HG02571 (cell line): ENCODE measurements around the gene NLRC3.

ENCODE experiments used
- ATAC-seq: cut with Tn5 transposase; IDR thresholded peaks from one replicate; pipeline ENCODE4 v1.9.1; 2021; ENCODE audit warnings: mild to moderate bottlenecking, moderate library complexity; ENCODE audit not compliant: unreplicated experiment

Gene NLRC3

GRCh38 chr16:3597676-3598075, 20.5 kb upstream of the NLRC3 start:
- no peak for ATAC-seq

GRCh38 chr16:3597226-3597625, 20.0 kb upstream of the NLRC3 start:
- no peak for ATAC-seq

DNA sequence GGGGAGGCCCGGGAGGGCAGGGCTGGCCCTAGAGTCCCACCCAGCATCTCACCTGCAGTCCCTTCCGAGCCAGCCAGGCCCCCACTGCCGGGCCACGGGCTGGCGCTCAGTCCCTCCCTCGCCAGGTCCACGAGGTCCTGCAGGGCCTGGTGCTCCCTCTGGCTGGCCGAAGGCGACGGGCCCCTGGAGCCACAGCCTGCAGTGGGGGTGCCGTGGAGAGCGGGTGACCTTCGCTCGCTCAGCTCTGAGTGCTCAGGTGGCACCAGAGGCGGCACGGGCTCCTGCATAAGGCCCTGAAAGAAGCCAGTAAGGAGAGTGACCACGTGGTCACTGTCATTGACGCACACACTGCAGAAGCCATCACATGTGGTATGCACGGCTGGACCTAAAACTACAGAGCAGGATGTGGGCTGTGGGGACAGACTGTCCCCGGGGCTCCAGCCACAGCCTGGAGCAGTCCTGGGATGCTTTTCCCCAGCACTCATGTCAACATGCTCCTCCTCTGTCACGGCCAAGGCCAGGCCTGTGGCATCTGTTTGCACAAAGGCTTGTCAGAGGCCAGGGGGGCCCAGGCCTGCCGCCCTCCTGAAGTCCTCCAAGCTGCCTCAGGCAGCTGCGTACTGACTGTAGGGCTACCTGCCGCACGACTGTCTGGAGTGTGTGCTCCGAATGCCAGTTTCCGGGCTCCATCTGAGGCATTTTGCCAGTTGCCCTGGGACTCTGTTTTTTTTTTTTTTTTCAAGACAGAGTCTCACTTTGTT, 19.1 kb upstream of the NLRC3 start:
- ATAC-seq: no peak

- no peak for ATAC-seq
Observed at GRCh38 chr16:3595521-3596021, 18.4 kb upstream of the NLRC3 start.

DNA sequence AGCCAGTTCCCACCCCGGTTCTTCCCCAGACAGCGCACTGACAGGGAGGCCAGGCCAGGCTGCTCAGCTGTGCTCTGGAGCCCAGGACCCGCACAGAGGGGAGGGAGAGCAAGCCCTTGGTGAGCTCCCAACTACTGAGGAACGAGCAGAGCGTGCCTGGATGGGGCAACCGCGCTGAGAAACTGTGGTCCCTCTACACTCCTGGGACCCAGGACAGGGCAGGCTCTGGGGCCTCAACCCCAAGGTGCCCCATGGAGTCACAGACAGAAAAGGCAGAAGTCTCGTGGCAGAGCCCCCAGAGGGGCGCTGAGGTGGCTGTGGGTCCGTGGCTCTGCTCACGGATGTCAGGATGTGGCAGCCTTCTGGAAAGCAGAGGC, 17.9 kb upstream of the NLRC3 start:
- ATAC-seq: no peak

DNA sequence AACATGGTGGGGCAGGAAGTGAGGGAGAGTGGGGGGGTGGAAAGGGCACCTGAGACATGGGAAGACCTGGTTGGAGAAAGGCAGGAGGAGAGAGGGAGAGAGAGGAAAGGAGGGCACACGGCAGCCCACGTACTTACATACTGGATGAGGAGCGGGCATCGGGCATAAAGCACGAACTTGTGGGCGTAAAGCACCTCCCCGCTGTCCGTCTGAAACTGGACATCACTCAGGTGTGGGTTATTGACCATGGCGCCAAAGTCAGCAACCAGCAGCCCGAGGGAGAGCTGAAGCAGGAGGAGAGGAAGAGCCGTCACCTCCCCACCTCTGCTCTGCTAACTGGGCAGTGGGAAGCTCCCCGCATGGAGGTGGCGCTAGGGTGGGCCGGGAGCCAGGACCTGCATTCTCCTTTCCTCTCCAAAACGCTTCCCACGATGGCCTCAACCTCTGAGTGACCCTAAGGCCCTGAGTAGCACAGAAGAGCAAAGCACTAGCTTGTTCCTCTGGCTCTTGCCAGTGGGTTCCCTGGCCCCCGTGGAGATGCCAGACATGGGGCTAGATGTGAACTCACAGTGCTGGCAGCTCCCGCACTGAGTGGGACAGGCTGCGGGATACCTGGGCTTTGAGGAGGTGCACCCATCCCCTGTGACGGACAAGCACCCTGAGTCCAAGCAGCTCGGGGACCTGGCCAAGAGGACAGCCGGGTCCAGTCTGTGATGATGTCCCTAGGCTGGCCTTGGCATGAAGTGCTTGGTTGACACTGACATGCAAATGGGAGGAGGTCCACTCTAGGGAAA, 17.3 kb upstream of the NLRC3 start:
- no peak for ATAC-seq

- no peak for ATAC-seq
Observed at GRCh38 chr16:3592559-3592958, 15.4 kb upstream of the NLRC3 start.

- ATAC-seq: no peak
Observed at GRCh38 chr16:3591991-3592390, 14.8 kb upstream of the NLRC3 start.

DNA sequence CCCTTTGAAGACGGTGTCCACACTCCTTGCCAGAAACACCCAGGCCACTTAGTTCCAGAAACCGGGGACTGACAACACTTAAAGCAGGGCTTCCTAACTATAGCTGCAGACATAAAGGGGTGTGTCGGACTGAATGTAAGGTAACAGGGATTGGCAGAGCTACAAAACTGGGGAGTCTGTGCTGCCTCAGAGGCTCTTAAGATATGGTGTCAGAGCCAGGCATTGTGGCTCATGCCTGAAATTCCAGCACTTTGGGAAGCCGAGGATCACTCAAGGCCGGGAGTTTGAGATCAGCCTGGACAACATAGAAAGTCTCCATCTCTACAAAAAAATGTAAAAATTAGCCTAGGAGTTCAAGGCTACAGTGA, 14.2 kb upstream of the NLRC3 start:
- ATAC-seq: no peak

DNA sequence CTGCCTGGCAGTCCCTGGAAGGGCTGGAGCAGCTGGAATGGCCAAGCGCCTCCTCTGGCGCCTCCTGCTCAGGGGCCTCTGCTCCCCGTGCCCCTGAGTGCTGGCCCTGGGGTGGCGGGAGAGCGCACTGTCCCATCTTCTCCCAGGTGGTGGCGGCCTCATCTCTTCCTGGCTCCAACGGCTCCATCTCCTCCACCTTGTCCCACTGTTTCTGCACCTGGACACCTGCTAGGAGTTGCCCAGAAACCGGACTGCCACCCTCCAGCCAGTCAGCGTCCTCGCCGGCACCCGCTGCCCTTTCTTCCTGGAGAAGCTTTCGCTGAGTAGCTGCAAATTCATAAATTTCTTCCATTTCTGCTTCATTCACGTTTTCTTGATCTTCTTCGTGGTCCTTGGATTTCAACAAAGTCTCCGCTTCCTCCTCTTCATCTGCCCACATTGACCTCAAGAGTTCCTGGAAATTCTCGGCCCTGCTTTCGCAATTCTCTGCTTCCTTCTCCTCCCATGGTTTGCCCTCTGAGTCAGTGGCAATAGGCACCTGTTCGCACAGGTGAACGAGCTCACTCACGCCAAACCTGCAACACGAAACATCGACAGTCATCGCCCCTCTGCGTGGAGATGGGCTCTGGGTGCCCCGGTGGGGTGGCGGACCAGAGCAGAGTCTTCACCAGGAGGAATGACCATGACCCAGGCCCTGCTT, 13.7 kb upstream of the NLRC3 start:
- no peak for ATAC-seq

GRCh38 chr16:3589991-3590701, 12.9 kb upstream of the NLRC3 start:
- no peak for ATAC-seq

GRCh38 chr16:3589441-3589921, 12.3 kb upstream of the NLRC3 start:
- ATAC-seq: no peak

DNA sequence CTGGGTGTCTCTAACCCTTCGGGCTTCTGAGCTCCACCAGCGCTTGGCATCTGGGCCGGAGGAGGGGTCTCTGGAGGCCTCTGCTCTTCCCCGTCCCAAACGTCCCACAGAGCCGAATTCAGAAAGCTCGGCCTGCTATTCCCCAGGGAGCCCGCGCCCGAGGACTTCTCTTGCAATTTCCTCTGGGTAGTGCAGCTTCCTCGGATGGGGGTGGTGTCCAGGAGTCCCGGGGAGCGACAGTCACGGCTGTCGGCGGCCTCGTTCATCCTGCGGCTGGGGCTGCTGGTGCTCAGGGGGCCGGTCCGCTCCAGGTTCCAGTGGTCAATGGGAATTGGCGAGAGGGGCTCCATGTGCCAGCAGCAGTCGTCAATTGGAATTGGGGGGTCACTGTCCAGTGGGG, 11.8 kb upstream of the NLRC3 start:
- no peak for ATAC-seq

GRCh38 chr16:3587547-3588110, 10.4 kb upstream of the NLRC3 start:
- peak; percentile 58 for ATAC-seq

GRCh38 chr16:3584412-3584811, 7.2 kb upstream of the NLRC3 start:
- ATAC-seq: no peak

DNA sequence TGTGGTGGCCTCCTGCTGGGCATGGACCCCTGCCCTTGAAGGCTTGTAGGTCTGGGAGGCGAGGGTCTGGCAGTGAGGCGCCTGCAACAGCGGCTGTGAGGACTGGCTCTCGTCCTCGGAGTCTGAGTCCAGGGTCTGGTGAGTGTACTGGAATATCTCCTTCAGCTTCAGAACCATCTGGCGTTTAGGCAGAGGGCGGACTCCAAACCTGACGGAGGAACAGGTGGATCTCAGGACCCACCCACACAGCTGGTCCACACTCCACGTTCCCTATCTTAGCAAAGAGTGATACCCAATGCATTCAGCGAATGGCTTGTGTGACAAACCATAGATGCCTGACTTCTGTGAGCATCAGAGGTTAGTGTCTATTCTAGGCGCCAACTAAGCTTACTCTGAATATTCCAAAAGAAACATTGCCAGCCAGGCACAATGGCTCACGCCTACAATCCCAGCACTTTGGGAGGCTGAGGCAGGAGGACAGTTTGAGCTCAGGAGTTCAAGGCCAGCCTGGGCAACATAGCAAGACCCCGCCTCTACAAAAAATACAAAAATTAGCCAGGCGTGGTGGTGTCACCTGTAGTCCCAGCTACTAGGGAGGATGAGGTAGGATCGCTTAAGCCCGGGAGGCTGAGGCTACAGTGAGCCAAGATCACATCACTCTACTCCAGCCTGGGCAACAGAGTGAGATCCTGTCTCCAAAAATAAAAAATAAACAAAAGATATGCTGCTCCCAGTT, 6.3 kb upstream of the NLRC3 start:
- ATAC-seq: no peak

- ATAC-seq: no peak
Observed at GRCh38 chr16:3582276-3583165, 5.3 kb upstream of the NLRC3 start.

DNA sequence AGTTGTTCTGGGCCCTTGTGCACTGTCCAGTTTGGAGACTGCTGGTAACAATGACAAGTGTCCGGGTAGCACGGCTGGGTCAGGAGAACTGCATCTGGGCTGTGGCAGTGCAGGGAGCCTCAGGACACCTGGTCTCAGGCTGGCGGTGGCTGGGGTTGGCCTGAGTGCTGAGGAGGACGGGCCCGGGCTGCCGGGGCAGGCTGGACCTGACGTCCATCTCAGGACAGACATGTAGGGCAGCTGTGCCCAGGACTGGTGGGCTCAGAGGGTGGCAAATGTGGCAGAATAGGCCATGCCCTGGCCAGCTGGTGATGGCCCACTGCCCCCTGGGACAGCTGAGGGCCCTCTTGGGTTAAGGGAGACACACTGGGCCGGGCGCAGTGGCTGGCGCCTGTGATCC, 4.2 kb upstream of the NLRC3 start:
- ATAC-seq: no peak

DNA sequence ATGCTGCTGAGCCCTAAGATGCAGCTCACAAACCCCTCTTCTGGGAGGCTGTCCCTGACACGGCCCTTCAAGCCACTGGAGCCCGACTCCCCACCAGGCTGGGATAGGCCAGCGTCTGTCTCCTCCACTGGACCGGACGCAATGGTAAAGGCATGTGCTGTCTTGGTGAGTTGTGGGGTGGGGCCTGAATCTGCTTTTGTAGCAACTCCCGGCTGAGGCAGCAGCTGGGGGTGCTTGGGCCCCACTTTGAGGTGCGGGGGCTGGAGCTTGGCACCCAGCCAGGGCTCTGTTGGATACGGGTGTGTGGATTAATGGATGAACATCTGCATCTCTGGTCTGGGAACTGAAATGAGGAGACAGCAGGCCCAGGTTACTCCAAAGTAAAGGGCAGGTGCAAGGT, 3.5 kb upstream of the NLRC3 start:
- no peak for ATAC-seq
